Measurements from ENCODE around the gene FBXO17. TPM values are rescaled to one million over a fixed set of nuclear protein-coding genes. Genes with fewer than 3 reads are reported as not detected.

FBXO17 gene
- total RNA-seq, 1 donor from 2014 or later: not detected

GRCh38 chr19:38928391-38929001 is 47.0 kb downstream of the FBXO17 start:
- H3K9me3 Mint-ChIP-seq: no peaks in the 10 kb centered on the region
- no peak overlapping the region for H3K27ac Mint-ChIP-seq
- intact Hi-C loops (cut with micrococcal nuclease): no loop called here
- H3K4me1 Mint-ChIP-seq: peaks cover 34% of the 10 kb centered on the region
- ChIA-PET CTCF (interaction anchor here (2.4 kb wide), 1 partner anchor 41 kb away, joined by 10 read pairs; no protein-coding TSS in a partner anchor), POLR2A (interaction anchor here (0.7 to 1.5 kb wide), 4 partner anchors 11 to 194 kb away, joined by 3 to 7 read pairs (median 4); no protein-coding TSS in a partner anchor)
- H3K4me3 Mint-ChIP-seq: no peak overlapping the region
- ATAC-seq (ENCODE audit: low read depth): no peak
- DNase-seq: no peak
- H3K36me3 Mint-ChIP-seq (ENCODE audit: low read depth): peaks cover 43% of the 10 kb centered on the region
- TF ChIP-seq, protein P1, sequence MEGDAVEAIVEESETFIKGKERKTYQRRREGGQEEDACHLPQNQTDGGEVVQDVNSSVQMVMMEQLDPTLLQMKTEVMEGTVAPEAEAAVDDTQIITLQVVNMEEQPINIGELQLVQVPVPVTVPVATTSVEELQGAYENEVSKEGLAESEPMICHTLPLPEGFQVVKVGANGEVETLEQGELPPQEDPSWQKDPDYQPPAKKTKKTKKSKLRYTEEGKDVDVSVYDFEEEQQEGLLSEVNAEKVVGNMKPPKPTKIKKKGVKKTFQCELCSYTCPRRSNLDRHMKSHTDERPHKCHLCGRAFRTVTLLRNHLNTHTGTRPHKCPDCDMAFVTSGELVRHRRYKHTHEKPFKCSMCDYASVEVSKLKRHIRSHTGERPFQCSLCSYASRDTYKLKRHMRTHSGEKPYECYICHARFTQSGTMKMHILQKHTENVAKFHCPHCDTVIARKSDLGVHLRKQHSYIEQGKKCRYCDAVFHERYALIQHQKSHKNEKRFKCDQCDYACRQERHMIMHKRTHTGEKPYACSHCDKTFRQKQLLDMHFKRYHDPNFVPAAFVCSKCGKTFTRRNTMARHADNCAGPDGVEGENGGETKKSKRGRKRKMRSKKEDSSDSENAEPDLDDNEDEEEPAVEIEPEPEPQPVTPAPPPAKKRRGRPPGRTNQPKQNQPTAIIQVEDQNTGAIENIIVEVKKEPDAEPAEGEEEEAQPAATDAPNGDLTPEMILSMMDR (IDR thresholded peaks at IDR 0.05): no peak
- H3K27me3 Mint-ChIP-seq: no peaks in the 10 kb centered on the region

- ChIA-PET CTCF (interaction anchor here (1.1 kb wide), 1 partner anchor 521 kb away, joined by 3 read pairs; the partner anchor contains the start of gene FAM98C), POLR2A (no interaction called here)
- Mint-ChIP-seq H3K9me3 (no peaks in the 10 kb centered on the region), H3K27ac (no peak overlapping the region), H3K36me3 (ENCODE audit: low read depth) (peaks cover 40% of the 10 kb centered on the region), H3K4me1 (peaks cover 6% of the 10 kb centered on the region), H3K27me3 (no peaks in the 10 kb centered on the region), H3K4me3 (no peak overlapping the region)
- intact Hi-C loops (cut with micrococcal nuclease): no loop called here
- ATAC-seq (ENCODE audit: low read depth) (no peak), DNase-seq (no peak)
- TF ChIP-seq, protein P1 (IDR thresholded peaks at IDR 0.05): no peak
Observed at GRCh38 chr19:38924388-38924787, 51.2 kb downstream of the FBXO17 start.

- ATAC-seq (ENCODE audit: low read depth) (no peak), DNase-seq (no peak)
- Mint-ChIP-seq H3K27ac (no peak overlapping the region), H3K27me3 (no peaks in the 10 kb centered on the region), H3K4me1 (no peaks in the 10 kb centered on the region), H3K4me3 (no peak overlapping the region), H3K36me3 (ENCODE audit: low read depth) (peaks cover 35% of the 10 kb centered on the region), H3K9me3 (no peaks in the 10 kb centered on the region)
- CTCF ChIA-PET: no interaction called here
- intact Hi-C loops (cut with micrococcal nuclease): no loop called here
- TF ChIP-seq, protein P1 (IDR thresholded peaks at IDR 0.05): no peak
- POLR2A ChIA-PET: no interaction called here
Observed at GRCh38 chr19:38922482-38922881, 53.1 kb downstream of the FBXO17 start.

DNA sequence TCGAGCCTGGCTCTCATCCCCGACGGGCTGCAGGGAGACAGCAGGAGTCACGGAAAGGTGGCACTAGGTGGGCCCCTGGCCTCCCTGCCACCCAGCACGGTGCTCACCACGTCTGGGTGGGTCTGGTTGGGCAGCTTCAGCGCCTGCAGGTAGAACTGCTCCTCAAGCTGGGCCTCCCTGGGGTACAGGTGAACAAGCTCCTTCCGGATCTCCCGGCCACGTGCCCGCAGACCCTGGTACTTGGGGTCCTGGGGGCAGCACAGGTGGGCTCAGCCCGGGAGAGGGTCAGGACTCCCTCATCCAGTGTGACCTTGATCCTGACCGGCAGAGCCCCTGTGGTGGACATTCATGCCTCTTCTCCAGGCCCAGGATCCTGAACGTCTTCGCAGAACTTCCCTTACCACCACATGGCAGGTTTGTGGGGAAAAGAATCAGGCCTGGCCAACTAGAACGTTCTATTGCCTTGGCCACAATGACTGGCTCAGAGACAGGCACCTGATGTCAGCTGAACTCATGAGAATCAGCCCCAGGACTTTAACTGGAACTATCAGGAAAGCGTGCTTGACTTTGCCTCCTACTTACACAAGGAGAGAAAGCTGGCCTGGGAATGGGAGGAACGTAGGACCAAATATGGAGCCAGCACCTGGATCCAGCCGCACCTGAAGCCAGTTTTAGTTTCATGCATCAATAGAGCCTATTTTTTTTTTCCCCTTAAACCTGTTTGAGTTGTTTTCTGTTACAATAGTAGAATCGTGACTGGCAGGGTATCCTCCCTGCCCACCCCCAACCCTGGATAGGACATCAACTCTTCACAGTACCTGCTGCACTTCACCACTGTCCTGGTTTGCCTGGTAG is 53.9 kb downstream of the FBXO17 start:
- DNase-seq (no peak), ATAC-seq (ENCODE audit: low read depth) (no peak)
- ChIA-PET POLR2A (no interaction called here), CTCF (no interaction called here)
- Mint-ChIP-seq H3K36me3 (ENCODE audit: low read depth) (peaks cover 35% of the 10 kb centered on the region), H3K4me3 (no peak overlapping the region), H3K27me3 (no peaks in the 10 kb centered on the region), H3K9me3 (no peaks in the 10 kb centered on the region), H3K4me1 (no peaks in the 10 kb centered on the region), H3K27ac (no peak overlapping the region)
- intact Hi-C loops (cut with micrococcal nuclease): no loop called here
- TF ChIP-seq, protein P1 (IDR thresholded peaks at IDR 0.05): no peak

All from activated B cell treated with CpG ODN at 0.5 μM for 24 hours (primary cell).